SK-N-SH (cell line): ENCODE results near the gene TSPAN11. TPM values are rescaled to one million over a fixed set of nuclear protein-coding genes. Genes with fewer than 3 reads are reported as not detected.

Experiments used
- CTCF ChIA-PET: fragments of 300-600, 350-600 bp; formaldehyde crosslinking; extraction: SDS; loops from one replicate; lab custom pipeline; 2021; lab: Yijun Ruan, JAX
- POLR2A ChIA-PET: fragments of 350-600 bp; sonication (Branson Sonifier 250); formaldehyde crosslinking; extraction: SDS; loops from one replicate; lab custom pipeline; 2020; ENCODE audit warnings: antibody characterized with exemption, inconsistent platforms; lab: Yijun Ruan, JAX
- DNase-seq: peaks from one replicate; pipeline ENCODE4 v3.0.0; 2012
- H2AFZ ChIP-seq: fragments of 200-600 bp; sonication (generic); 2 replicates; pipeline ENCODE4 v1.8.1; 2016; ENCODE audit warnings: antibody characterized with exemption, mild to moderate bottlenecking, low read depth
- H3F3A ChIP-seq: fragments of 200-600 bp; sonication (generic); replicated peaks from 2 replicates; pipeline ENCODE3; 2016; ENCODE audit warnings: antibody characterized with exemption, mild to moderate bottlenecking; ENCODE audit not compliant: insufficient read depth
- H3K27ac ChIP-seq, 2 experiments: fragments of 200-500 bp in 1 of 2; fragments of 200-600 bp in 1 of 2; sonication (Bioruptor generic) in 1 of 2; sonication (generic), shearing (Covaris generic) in 1 of 2; 2 replicates each; pipeline versions ENCODE4 v1.5.1 to v1.6.1; 2014 to 2016; ENCODE audit warnings: low read depth in 2 of 2, inconsistent platforms in 1 of 2, low read length in 1 of 2, mild to moderate bottlenecking in 1 of 2, mixed read lengths in 1 of 2
- H3K27me3 ChIP-seq: fragments of 200-600 bp; sonication (generic), shearing (Covaris generic); 2 replicates; pipeline ENCODE4 v1.6.1; 2016; ENCODE audit warnings: mixed run types; ENCODE audit not compliant: insufficient read depth
- H3K36me3 ChIP-seq, 2 experiments: fragments of 200-500 bp in 1 of 2; fragments of 200-600 bp in 1 of 2; sonication (Bioruptor generic) in 1 of 2; sonication (generic) in 1 of 2; replicated peaks in 1 of 2; 2 replicates each; pipeline versions ENCODE3 to v1.5.1; 2014 to 2016; ENCODE audit warnings: low read length in 1 of 2, mild to moderate bottlenecking in 1 of 2; ENCODE audit not compliant: insufficient read depth in 2 of 2, control insufficient read depth in 1 of 2
- H3K4me1 ChIP-seq, 2 experiments: fragments of 200-500 bp in 1 of 2; fragments of 200-600 bp in 1 of 2; sonication (Bioruptor generic) in 1 of 2; sonication (generic), shearing (Covaris generic) in 1 of 2; 2 replicates each; pipeline versions ENCODE4 v1.5.1 to v1.6.1; 2014 to 2016; ENCODE audit warnings: low read depth in 1 of 2, low read length in 1 of 2, mixed run types in 1 of 2; ENCODE audit not compliant: insufficient read depth in 2 of 2, control insufficient read depth in 1 of 2
- H3K4me2 ChIP-seq: fragments of 200-600 bp; sonication (generic), shearing (Covaris generic); 2 replicates; pipeline ENCODE4 v1.6.1; 2017; ENCODE audit warnings: mixed run types
- H3K4me3 ChIP-seq, 2 experiments: fragments of 200-500 bp in 1 of 2; fragments of 200-600 bp in 1 of 2; sonication (Bioruptor generic) in 1 of 2; sonication (generic), shearing (Covaris generic) in 1 of 2; 2 replicates each; pipeline versions ENCODE4 v1.5.1 to v1.8.1; 2014 to 2016; ENCODE audit warnings: low read depth in 2 of 2, inconsistent platforms in 1 of 2, low read length in 1 of 2, mild to moderate bottlenecking in 1 of 2, mixed read lengths in 1 of 2, moderate library complexity in 1 of 2
- H3K79me2 ChIP-seq: fragments of 200-600 bp; sonication (generic); 2 replicates; pipeline ENCODE4 v1.8.1; 2017; ENCODE audit warnings: mild to moderate bottlenecking; ENCODE audit not compliant: insufficient read depth
- H3K9ac ChIP-seq: fragments of 200-600 bp; sonication (generic); 2 replicates; pipeline ENCODE4 v1.6.1; 2017; ENCODE audit warnings: mixed run types
- H3K9me2 ChIP-seq: fragments of 200-600 bp; sonication (generic); 2 replicates; pipeline ENCODE4 v1.6.1; 2017; ENCODE audit warnings: mixed run types
- H3K9me3 ChIP-seq: fragments of 200-600 bp; sonication (generic); 2 replicates; pipeline ENCODE4 v1.6.1; 2017; ENCODE audit warnings: mixed run types, mild to moderate bottlenecking, moderate library complexity
- H4K20me1 ChIP-seq: fragments of 200-600 bp; sonication (generic); 2 replicates; pipeline ENCODE4 v1.6.1; 2017; ENCODE audit warnings: mild to moderate bottlenecking, mixed run types; ENCODE audit not compliant: insufficient read depth
- CHD2 ChIP-seq: fragments of 150-350 bp; IDR thresholded peaks from 2 replicates; pipeline ENCODE4 v1.6.1; 2018; ENCODE audit warnings: low read length; ENCODE audit not compliant: partially characterized antibody
- CTCF ChIP-seq: fragments of 200-600 bp; sonication (generic); IDR thresholded peaks from 2 replicates; pipeline ENCODE4 v1.6.1; 2017; ENCODE audit warnings: antibody characterized with exemption, mild to moderate bottlenecking, moderate library complexity
- EP300 ChIP-seq, 2 experiments: IDR thresholded peaks; 2 replicates each; pipeline versions ENCODE4 v1.4.0 to v1.6.1; 2012; ENCODE audit warnings: borderline replicate concordance in 1 of 2, low read depth in 1 of 2, low read length in 1 of 2
- FOSL2 ChIP-seq: IDR thresholded peaks from 2 replicates; pipeline ENCODE4 v1.4.0; 2012; ENCODE audit warnings: low read depth, mild to moderate bottlenecking, moderate library complexity, borderline replicate concordance
- GABPA ChIP-seq: IDR thresholded peaks from 2 replicates; pipeline ENCODE4 v1.4.0; 2012; ENCODE audit warnings: low read depth, mild to moderate bottlenecking
- IRF3 ChIP-seq: fragments of 150-350 bp; IDR thresholded peaks from 2 replicates; pipeline ENCODE4 v1.6.1; 2016; ENCODE audit warnings: mild to moderate bottlenecking, low read depth, low read length
- JUND ChIP-seq: IDR thresholded peaks from 2 replicates; pipeline ENCODE4 v1.4.0; 2012
- NFIC ChIP-seq: IDR thresholded peaks from 2 replicates; pipeline ENCODE4 v1.4.0; 2012; ENCODE audit warnings: borderline replicate concordance
- PBX3 ChIP-seq: IDR thresholded peaks from 2 replicates; pipeline ENCODE4; 2012
- RAD21 ChIP-seq: IDR thresholded peaks from 2 replicates; pipeline ENCODE4 v1.6.1; 2012; ENCODE audit warnings: mild to moderate bottlenecking, low read length
- RFX5 ChIP-seq: IDR thresholded peaks from 2 replicates; pipeline ENCODE4 v1.6.1; 2012; ENCODE audit warnings: mild to moderate bottlenecking, improper control_type of control experiment, low read length
- RXRA ChIP-seq: IDR thresholded peaks from 2 replicates; pipeline ENCODE4 v1.4.0; 2012; ENCODE audit warnings: low read depth, mild to moderate bottlenecking, borderline replicate concordance
- SMC3 ChIP-seq: IDR thresholded peaks from 2 replicates; pipeline ENCODE4 v1.6.1; 2012; ENCODE audit warnings: low read depth, low read length, improper control_type of control experiment
- TCF12 ChIP-seq: IDR thresholded peaks from 2 replicates; pipeline ENCODE4 v1.4.0; 2012
- TEAD4 ChIP-seq: IDR thresholded peaks from 2 replicates; pipeline ENCODE4 v1.4.0; 2012; ENCODE audit warnings: mild to moderate bottlenecking, borderline replicate concordance; ENCODE audit not compliant: insufficient read depth
- YY1 ChIP-seq: IDR thresholded peaks from 2 replicates; pipeline ENCODE4 v1.4.0; 2012; ENCODE audit warnings: low read depth, mild to moderate bottlenecking
- WGBS: methylation state at CpG from one replicate; pipeline ENCODE4 v1.1.6; 2017; ENCODE audit warnings: low lambda C conversion rate; 5-methylcytosine and 5-hydroxymethylcytosine counted together
- polyA plus RNA-seq, 3 experiments: library from polyadenylated mRNA; depleted of rRNA; stranded (reverse); fragments of >200 nt; gene quantifications; 2 replicates each; pipeline ENCODE4 v1.2.3, GENCODE V29; 2012
- TF ChIP-seq, protein P1 (sequence below): IDR thresholded peaks from 2 replicates; pipeline ENCODE4 v1.4.0; 2012; ENCODE audit warnings: low read depth
- TF ChIP-seq, protein P2 (sequence below): IDR thresholded peaks from 2 replicates; pipeline ENCODE4 v1.4.0; 2012; ENCODE audit warnings: low read depth, borderline replicate concordance

Gene TSPAN11
- polyA plus RNA-seq, 1 of the 3 experiments (the other 2 are of a cell fraction): 6.4 TPM

DNA sequence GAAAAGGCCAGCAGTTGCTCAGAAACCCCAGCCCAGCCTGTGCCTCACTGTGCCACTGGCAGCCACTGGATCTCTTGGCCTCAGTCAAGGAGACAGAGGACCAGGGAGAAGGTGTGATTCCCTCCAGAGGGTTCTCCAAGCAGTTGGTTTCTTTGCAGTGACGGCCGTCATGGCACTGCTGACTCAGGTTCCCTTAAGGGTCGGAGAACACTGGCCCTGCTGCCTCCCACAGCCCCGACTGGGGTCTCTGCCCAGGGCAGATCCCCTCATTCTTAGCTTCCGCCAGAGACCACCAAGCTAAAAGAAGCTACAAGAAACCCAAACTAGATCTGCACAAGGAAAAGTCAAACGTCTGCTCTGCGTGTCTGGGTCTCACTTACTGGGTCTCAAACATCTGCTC, 16.4 kb downstream of the TSPAN11 start:
- TF ChIP-seq SMC3 (no peak), RXRA (no peak), FOSL2 (no peak), EP300 (IDR thresholded peaks at IDR 0.05; ENCODE audit: borderline replicate concordance in 1 of 2, low read depth in 1 of 2, low read length in 1 of 2) (no peak), RFX5 (no peak), YY1 (no peak), CTCF (no peak), NFIC (no peak), IRF3 (no peak), GABPA (no peak), JUND (no peak)
- TF ChIP-seq, protein P1, sequence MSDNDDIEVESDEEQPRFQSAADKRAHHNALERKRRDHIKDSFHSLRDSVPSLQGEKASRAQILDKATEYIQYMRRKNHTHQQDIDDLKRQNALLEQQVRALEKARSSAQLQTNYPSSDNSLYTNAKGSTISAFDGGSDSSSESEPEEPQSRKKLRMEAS: no peak
- TF ChIP-seq, all 33 proteins: peak for 0
- ChIA-PET POLR2A (no interaction called here), CTCF (no interaction called here)
- Histone ChIP-seq H3F3A (no peaks in the 10 kb centered on the region), H3K4me2 (no peak overlapping the region), H3K36me3 (no peaks in the 10 kb centered on the region), H3K9ac (no peak overlapping the region), H3K4me3 (no peak overlapping the region), H3K79me2 (no peaks in the 10 kb centered on the region), H3K27ac (no peak overlapping the region), H3K9me3 (no peaks in the 10 kb centered on the region), H2AFZ (no peak overlapping the region), H4K20me1 (no peaks in the 10 kb centered on the region), H3K27me3 (no peaks in the 10 kb centered on the region), H3K9me2 (no peaks in the 10 kb centered on the region), H3K4me1 (peaks cover 0 to 36% of the 10 kb centered on the region in 2 experiments; a peak in 1 of 4 replicates)
- DNase-seq: no peak
- WGBS: 63% methylated on average over 7 of the region's 7 CpGs

DNA sequence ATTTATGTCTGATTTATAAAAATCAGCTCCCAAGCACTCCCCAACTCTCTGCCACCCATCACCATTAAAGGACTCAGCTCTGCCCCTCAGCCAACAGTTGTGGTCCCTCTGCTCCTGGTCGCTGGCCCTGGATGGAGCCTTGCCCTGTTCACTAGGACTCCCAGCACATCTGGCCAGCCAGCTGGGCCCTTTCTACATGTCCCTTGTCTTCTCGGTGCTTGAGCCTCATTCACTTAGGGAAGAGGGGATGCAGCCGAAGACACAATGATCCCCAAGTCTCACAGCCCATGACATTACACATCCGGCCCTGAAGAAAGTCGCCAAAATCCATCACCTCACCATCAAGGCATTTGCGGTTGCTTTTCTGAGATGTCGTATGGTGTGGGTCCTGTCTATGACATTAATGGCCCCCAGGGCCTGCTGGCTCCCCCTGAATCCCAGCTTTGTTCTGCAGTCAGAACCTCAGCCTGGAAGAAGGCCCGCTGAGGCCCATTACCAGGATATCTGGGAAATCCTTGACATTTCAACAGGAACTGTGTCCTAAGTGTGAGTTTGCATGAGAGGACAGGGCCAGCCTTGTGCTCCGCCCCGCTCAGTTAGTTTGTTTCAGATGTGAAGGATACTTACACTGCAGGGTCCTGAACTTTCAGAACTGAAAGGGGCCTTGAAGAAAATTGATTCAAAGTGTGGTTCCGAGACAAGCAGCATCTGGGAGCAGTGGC, 19.1 kb downstream of the TSPAN11 start:
- TF ChIP-seq CHD2 (no peak), NFIC (no peak), PBX3 (no peak), RXRA (no peak), RAD21 (no peak), TCF12 (no peak), TEAD4 (no peak)
- TF ChIP-seq, protein P1: no peak
- TF ChIP-seq, protein P2, sequence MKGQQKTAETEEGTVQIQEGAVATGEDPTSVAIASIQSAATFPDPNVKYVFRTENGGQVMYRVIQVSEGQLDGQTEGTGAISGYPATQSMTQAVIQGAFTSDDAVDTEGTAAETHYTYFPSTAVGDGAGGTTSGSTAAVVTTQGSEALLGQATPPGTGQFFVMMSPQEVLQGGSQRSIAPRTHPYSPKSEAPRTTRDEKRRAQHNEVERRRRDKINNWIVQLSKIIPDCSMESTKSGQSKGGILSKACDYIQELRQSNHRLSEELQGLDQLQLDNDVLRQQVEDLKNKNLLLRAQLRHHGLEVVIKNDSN: no peak
- H3K9me2 ChIP-seq: no peaks in the 10 kb centered on the region
- H3K4me2 ChIP-seq: no peak overlapping the region
- H3K27ac ChIP-seq: no peak overlapping the region; a peak in 1 of 4 replicates
- no peaks in the 10 kb centered on the region for H3K9me3 ChIP-seq
- no peaks in the 10 kb centered on the region for H3K27me3 ChIP-seq
- no peaks in the 10 kb centered on the region for H3F3A ChIP-seq
- peaks cover 0 to 36% of the 10 kb centered on the region in 2 experiments; a peak in 1 of 4 replicates for H3K4me1 ChIP-seq
- no peaks in the 10 kb centered on the region for H4K20me1 ChIP-seq
- CTCF ChIA-PET: interaction anchor here (1.9 to 2.5 kb wide), 2 partner anchors 40 to 94 kb away, joined by 6 to 8 read pairs; no protein-coding TSS in a partner anchor
- no peak overlapping the region for H2AFZ ChIP-seq
- no peaks in the 10 kb centered on the region for H3K36me3 ChIP-seq
- no peak overlapping the region for H3K9ac ChIP-seq
- 81% methylated on average over 8 of the region's 11 CpGs for WGBS
- H3K4me3 ChIP-seq: no peak overlapping the region
- no peak for DNase-seq
- POLR2A ChIA-PET: interaction anchor here (0.7 to 0.9 kb wide), 2 partner anchors 16 to 103 kb away, joined by 3 read pairs; no protein-coding TSS in a partner anchor
- no peaks in the 10 kb centered on the region for H3K79me2 ChIP-seq
